T-helper 2 cell treated with Interferon-gamma antibody and Interleukin-4, amounts not matched to agents 5 μg/mL and 100 μg/mL, for 36 hours (primary cell): ENCODE results near the gene CAND2.
"Not testable (repeated sequence)": the region's sequence is repeated elsewhere in the genome, so short reads cannot be mapped to it uniquely, and the experiment has no call there.

Source experiments
- DNase-seq: peaks from one replicate; pipeline ENCODE4 v3.0.0; 2021; ENCODE audit warnings: low spot score
- H3K27ac Mint-ChIP-seq: one replicate; pipeline ENCODE4 v1.8.0; 2021; ENCODE audit warnings: mild to moderate bottlenecking, mixed read lengths
- H3K27me3 Mint-ChIP-seq: one replicate; pipeline ENCODE4 v1.8.0; 2021; ENCODE audit warnings: low read depth, mixed read lengths
- H3K36me3 Mint-ChIP-seq: one replicate; pipeline ENCODE4 v1.8.0; 2021; ENCODE audit warnings: low read depth, mixed read lengths
- H3K4me1 Mint-ChIP-seq: one replicate; pipeline ENCODE4 v1.8.0; 2021; ENCODE audit warnings: low read depth, mixed read lengths
- H3K4me3 Mint-ChIP-seq: one replicate; pipeline ENCODE4 v1.8.0; 2022; ENCODE audit warnings: mild to moderate bottlenecking, moderate library complexity, mixed read lengths
- H3K9me3 Mint-ChIP-seq: one replicate; pipeline ENCODE4 v1.8.0; 2021; ENCODE audit warnings: mixed read lengths

CAND2 gene

GRCh38 chr3:12879191-12879815 is 82.8 kb downstream of the CAND2 start:
- peaks cover 6% of the 10 kb centered on the region for H3K27me3 Mint-ChIP-seq
- H3K27ac Mint-ChIP-seq, result no peak overlapping the region
- H3K36me3 Mint-ChIP-seq, result no peaks in the 10 kb centered on the region

GRCh38 chr3:12881858-12882257 is 85.4 kb downstream of the CAND2 start:
- not testable (repeated sequence) for DNase-seq, H3K4me1 Mint-ChIP-seq, H3K27me3 Mint-ChIP-seq, H3K27ac Mint-ChIP-seq, H3K4me3 Mint-ChIP-seq, H3K36me3 Mint-ChIP-seq, H3K9me3 Mint-ChIP-seq

More at GRCh38 chr3:12879191-12879815, 82.8 kb downstream of the CAND2 start:
- H3K4me3 Mint-ChIP-seq, result no peak overlapping the region
- no peaks in the 10 kb centered on the region for H3K4me1 Mint-ChIP-seq
- H3K9me3 Mint-ChIP-seq, result no peaks in the 10 kb centered on the region
- DNase-seq, result no peak

- Mint-ChIP-seq H3K4me1 (peaks cover 8% of the 10 kb centered on the region), H3K36me3 (no peaks in the 10 kb centered on the region), H3K9me3 (no peaks in the 10 kb centered on the region), H3K27me3 (peaks cover 14% of the 10 kb centered on the region), H3K27ac (no peak overlapping the region), H3K4me3 (no peak overlapping the region)
- no peak for DNase-seq
These were observed 86.1 kb downstream of the CAND2 start for GRCh38 chr3:12882336-12883310.

DNA sequence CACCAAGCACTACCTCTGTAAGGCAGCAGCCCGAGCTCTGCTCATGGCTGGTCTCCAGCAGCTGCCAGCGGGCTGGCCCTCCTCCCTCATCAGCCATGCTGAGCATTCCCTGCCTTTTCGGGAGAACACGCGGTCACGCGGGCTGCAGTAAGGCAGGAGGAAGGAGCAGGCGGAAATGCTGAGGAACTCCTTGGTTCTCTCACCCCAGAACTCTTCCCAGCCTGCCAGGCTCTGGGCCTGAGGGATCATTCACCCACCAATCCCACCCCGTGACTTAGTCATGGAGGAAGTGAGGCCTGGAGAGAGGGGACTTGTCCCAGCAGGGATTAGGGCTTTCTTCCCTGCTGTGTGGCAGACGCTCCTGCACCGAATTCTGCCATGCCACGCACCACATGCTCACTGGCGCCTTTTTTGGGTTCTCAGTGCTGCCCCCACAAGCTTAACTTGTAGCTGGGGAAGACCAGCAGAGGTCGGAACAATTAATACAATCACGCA is 87.8 kb downstream of the CAND2 start:
- no peak for DNase-seq
- H3K27ac Mint-ChIP-seq, result no peak overlapping the region
- no peaks in the 10 kb centered on the region for H3K36me3 Mint-ChIP-seq
- H3K27me3 Mint-ChIP-seq, result peaks cover 25% of the 10 kb centered on the region
- H3K4me1 Mint-ChIP-seq, result peaks cover 8% of the 10 kb centered on the region
- no peak overlapping the region for H3K4me3 Mint-ChIP-seq
- H3K9me3 Mint-ChIP-seq, result no peaks in the 10 kb centered on the region
